22Rv1 (cell line): ENCODE results near the gene SLCO2B1.

Experiments used
- H3K27ac ChIP-seq: fragments of 450-650 bp; 2 replicates; pipeline ENCODE4 v1.5.1; 2017
- CTCF ChIP-seq: fragments of 450-650 bp; IDR thresholded peaks from 2 replicates; pipeline ENCODE4 v1.5.1; 2017; ENCODE audit warnings: mild to moderate bottlenecking
- ZFX ChIP-seq: fragments of 450-650 bp; IDR thresholded peaks from 2 replicates; pipeline ENCODE4 v1.6.1; 2017; ENCODE audit warnings: antibody characterized with exemption, borderline replicate concordance

The SLCO2B1 gene

GRCh38 chr11:75229466-75229865 lies 78.6 kb downstream of the SLCO2B1 start:
- TF ChIP-seq ZFX (no peak), CTCF (no peak)
- no peak overlapping the region for H3K27ac ChIP-seq

GRCh38 chr11:75230621-75231020 lies 79.7 kb downstream of the SLCO2B1 start:
- TF ChIP-seq ZFX (no peak), CTCF (no peak)
- H3K27ac ChIP-seq = no peak overlapping the region

- TF ChIP-seq CTCF = no peak
- TF ChIP-seq ZFX = no peak
- H3K27ac ChIP-seq = no peak overlapping the region
Observed at GRCh38 chr11:75233754-75234172, 82.9 kb downstream of the SLCO2B1 start.

GRCh38 chr11:75236062-75236461 lies 85.2 kb downstream of the SLCO2B1 start:
- TF ChIP-seq ZFX = no peak
- no peak for TF ChIP-seq CTCF
- H3K27ac ChIP-seq = no peak overlapping the region

- TF ChIP-seq CTCF = no peak
- no peak for TF ChIP-seq ZFX
Observed at GRCh38 chr11:75237050-75237449, 86.1 kb downstream of the SLCO2B1 start.

GRCh38 chr11:75238595-75239440 lies 87.9 kb downstream of the SLCO2B1 start:
- TF ChIP-seq ZFX (no peak), CTCF (no peak)

More at GRCh38 chr11:75237050-75237449, 86.1 kb downstream of the SLCO2B1 start:
- no peak overlapping the region for H3K27ac ChIP-seq

GRCh38 chr11:75239531-75240290 lies 88.8 kb downstream of the SLCO2B1 start:
- no peak overlapping the region for H3K27ac ChIP-seq
- no peak for TF ChIP-seq ZFX
- no peak for TF ChIP-seq CTCF

More at GRCh38 chr11:75238595-75239440, 87.9 kb downstream of the SLCO2B1 start:
- H3K27ac ChIP-seq = no peak overlapping the region
